Cardiac fibroblast (primary cell): ENCODE measurements around the gene DEFB123.
A peak's percentile ranks its signal among the peaks of the same experiment; 100 is the strongest.
"Not testable (repeated sequence)": the region's sequence is repeated elsewhere in the genome, so short reads cannot be mapped to it uniquely, and the experiment has no call there.

ENCODE experiments used
- DNase-seq, 2 donors: peaks; one replicate each; pipeline versions ENCODE4 v3.0.0 to v3.0.0-alpha.2; 2010; ENCODE audit warnings: low read depth in 2 of 2
- H3K4me3 ChIP-seq, 2 donors: replicated peaks in 1 of 2; 1 replicate in 1 of 2; 2 replicates in 1 of 2; pipeline ENCODE4 v1.5.1; 2011; ENCODE audit warnings: low read depth in 2 of 2, low read length in 2 of 2, mild to moderate bottlenecking in 2 of 2, moderate library complexity in 1 of 2
- CTCF ChIP-seq: IDR thresholded peaks from one replicate; pipeline ENCODE4 v1.5.1; 2011; ENCODE audit warnings: low read depth, mild to moderate bottlenecking, low read length, inconsistent platforms

DEFB123 gene

GRCh38 chr20:31446084-31446819 is 5.8 kb downstream of the DEFB123 start:
- no peak for DNase-seq

DNA sequence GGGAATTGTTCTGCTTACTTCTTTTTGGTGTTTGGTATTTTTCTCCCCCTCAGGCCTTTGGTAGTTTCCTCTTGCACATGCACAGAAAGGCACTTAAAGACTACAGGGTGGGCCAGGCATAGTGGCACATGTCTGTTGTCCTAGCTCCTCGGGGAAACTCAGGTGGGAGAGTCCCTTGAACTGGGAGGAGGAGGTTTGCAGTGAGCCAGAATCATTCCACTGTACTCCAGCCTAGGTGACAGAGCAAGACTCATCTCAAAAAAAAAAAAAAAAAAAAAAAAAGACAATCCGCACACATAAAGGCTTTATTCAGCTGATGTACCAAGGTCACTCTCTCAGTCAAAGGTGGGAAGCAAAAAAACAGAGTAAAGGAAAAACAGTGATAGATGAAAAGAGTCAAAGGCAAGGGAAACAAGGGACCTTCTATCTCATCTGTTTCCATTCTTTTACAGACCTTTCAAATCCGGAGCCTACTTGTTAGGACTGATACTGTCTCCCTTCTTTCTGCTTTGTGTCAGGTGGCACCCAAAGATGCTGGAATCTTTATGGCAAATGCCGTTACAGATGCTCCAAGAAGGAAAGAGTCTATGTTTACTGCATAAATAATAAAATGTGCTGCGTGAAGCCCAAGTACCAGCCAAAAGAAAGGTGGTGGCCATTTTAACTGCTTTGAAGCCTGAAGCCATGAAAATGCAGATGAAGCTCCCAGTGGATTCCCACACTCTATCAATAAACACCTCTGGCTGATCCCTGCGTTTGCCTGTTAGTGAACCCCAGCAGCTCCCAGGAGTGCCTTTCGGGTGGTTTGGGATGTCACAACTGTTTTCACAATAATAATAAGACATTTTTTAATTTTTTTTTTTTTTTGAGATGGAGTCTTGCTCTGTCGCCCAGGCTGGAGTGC is 9.3 kb downstream of the DEFB123 start:
- H3K4me3 ChIP-seq, result no peak overlapping the region

More at GRCh38 chr20:31446084-31446819, 5.8 kb downstream of the DEFB123 start:
- TF ChIP-seq CTCF, result no peak
- no peak overlapping the region for H3K4me3 ChIP-seq

GRCh38 chr20:31452575-31452974 is 12.1 kb downstream of the DEFB123 start:
- peak in 1 of 2 donors; percentile 14 for DNase-seq
- TF ChIP-seq CTCF, result no peak
- no peak overlapping the region for H3K4me3 ChIP-seq

More for the DNA sequence above, 9.3 kb downstream of the DEFB123 start:
- no peak for DNase-seq
- no peak for TF ChIP-seq CTCF

DNA sequence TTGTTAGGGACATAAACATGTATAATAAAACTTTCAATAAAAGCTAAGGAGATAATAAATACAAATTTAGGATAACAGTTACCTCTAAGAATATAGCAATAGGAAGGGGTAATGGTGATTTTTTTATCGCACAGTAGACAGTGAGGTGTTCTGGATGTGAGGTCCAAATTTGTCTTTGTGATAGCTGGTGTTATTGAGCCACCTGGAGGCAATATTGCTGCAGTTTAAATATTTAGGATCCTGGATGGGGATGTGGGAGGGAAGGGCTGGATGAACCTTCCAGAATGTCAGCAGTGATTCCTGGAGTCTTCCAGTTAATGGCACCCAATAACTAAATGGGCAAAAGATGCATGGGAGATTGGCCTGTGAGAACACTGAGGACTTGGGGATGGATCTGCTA is 13.9 kb downstream of the DEFB123 start:
- no peak overlapping the region for H3K4me3 ChIP-seq
- TF ChIP-seq CTCF, result no peak

GRCh38 chr20:31470946-31471345 is 30.5 kb downstream of the DEFB123 start:
- not testable (repeated sequence) for H3K4me3 ChIP-seq, DNase-seq

More for the DNA sequence above, 13.9 kb downstream of the DEFB123 start:
- no peak for DNase-seq

GRCh38 chr20:31472395-31473330 is 32.2 kb downstream of the DEFB123 start:
- peak; percentile 50 to 55 for DNase-seq
- TF ChIP-seq CTCF, result no peak
- no peak overlapping the region for H3K4me3 ChIP-seq
